Activated naive CD8-positive, alpha-beta T cell treated with anti-CD3 and anti-CD28 coated beads for 36 hours (primary cell): ENCODE measurements around the gene PLXNA3. TPM values are rescaled to one million over a fixed set of nuclear protein-coding genes. Genes with fewer than 3 reads are reported as not detected.
A peak's percentile ranks its signal among the peaks of the same experiment; 100 is the strongest.

ENCODE experiments used
- DNase-seq: peaks from one replicate; pipeline ENCODE4 v3.0.0; 2021
- H3K27ac Mint-ChIP-seq: one replicate; pipeline ENCODE4 v1.8.0; 2022; ENCODE audit warnings: mild to moderate bottlenecking, moderate library complexity, mixed read lengths
- H3K27me3 Mint-ChIP-seq: one replicate; pipeline ENCODE4 v1.8.0; 2022; ENCODE audit warnings: mild to moderate bottlenecking, mixed read lengths
- H3K36me3 Mint-ChIP-seq: one replicate; pipeline ENCODE4 v1.8.0; 2021; ENCODE audit warnings: mild to moderate bottlenecking, mixed read lengths
- H3K4me1 Mint-ChIP-seq: one replicate; pipeline ENCODE4 v1.8.0; 2021; ENCODE audit warnings: mixed read lengths
- H3K4me3 Mint-ChIP-seq: one replicate; pipeline ENCODE4 v1.8.0; 2022; ENCODE audit warnings: mild to moderate bottlenecking, moderate library complexity, mixed read lengths
- H3K9me3 Mint-ChIP-seq: one replicate; pipeline ENCODE4 v1.8.0; 2022; ENCODE audit warnings: mixed read lengths
- total RNA-seq, 2 experiments: library from RNA; stranded (reverse); gene quantifications; one replicate each; pipeline ENCODE4 v1.2.3, GENCODE V29; 2021

The PLXNA3 gene
- total RNA-seq, 2 experiments from 2014 or later, result 22.3 to 23.1 TPM

DNA sequence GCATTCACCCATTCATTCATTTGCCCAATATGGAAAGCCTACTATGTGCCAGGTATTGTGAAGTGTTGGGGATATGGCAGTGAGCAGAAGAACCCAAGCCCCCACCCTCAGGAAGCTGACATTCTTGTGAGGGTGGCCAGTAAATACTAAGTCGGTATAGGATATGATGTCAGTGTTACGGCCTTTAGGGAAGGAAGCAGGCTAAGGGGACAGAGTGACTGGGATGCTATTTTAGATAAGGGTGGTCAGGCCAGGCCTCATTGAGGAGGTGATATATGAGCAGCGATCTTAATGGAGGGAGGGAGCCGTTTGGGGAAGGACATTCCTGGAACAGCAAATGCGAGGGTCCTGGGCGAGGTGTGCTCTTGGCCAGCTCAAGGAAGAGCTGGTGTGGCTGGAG, 27.6 kb upstream of the PLXNA3 start:
- no peaks in the 10 kb centered on the region for H3K36me3 Mint-ChIP-seq
- no peaks in the 10 kb centered on the region for H3K9me3 Mint-ChIP-seq
- peaks cover 13% of the 10 kb centered on the region for H3K4me1 Mint-ChIP-seq
- peak overlapping the region; percentile 60 for H3K27ac Mint-ChIP-seq
- no peak overlapping the region for H3K4me3 Mint-ChIP-seq
- H3K27me3 Mint-ChIP-seq, result no peaks in the 10 kb centered on the region
- no peak for DNase-seq

DNA sequence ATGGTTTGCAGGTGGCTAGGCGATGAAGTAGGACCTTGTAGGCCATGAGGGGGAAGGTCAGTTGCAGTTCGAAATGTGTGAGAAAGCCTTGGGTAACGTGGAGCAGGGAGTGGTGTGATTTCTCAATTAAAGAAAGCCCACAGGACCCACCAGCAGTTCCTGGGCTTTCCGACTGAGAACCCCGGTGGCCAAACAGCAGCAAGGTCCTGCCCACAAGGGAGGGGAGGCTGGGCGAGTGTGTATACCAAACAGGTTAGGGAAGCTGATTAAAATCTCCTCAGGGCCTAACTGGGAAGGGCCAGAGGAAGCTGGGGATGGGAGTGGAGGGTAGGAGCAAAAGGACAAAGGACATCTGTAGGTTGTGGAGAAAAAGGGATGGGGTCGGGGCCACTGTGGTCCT, 27.2 kb upstream of the PLXNA3 start:
- no peaks in the 10 kb centered on the region for H3K36me3 Mint-ChIP-seq
- H3K27ac Mint-ChIP-seq, result peak overlapping the region; percentile 60
- peaks cover 14% of the 10 kb centered on the region for H3K4me1 Mint-ChIP-seq
- H3K9me3 Mint-ChIP-seq, result no peaks in the 10 kb centered on the region
- H3K27me3 Mint-ChIP-seq, result no peaks in the 10 kb centered on the region
- no peak for DNase-seq
- H3K4me3 Mint-ChIP-seq, result no peak overlapping the region

DNA sequence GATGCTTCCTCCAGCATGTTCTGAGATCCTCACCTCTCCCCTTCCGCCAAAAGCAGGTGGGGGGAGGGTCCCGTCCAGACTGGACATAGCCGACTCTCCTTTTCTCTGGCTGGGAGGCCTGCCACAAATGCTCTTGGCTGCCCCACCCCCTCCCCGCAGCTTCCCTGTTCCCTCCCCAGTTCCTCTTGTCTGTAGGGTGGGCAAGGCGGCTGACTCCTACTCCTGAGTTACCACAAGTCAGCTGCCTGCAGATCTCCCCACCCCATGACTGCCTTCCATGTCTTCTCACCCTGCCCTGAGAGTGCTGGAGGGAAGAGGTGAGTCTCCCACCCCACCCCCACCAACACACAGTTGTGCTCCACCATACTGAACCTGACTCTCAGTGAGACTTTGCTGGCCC, 26.7 kb upstream of the PLXNA3 start:
- Mint-ChIP-seq H3K27ac (no peak overlapping the region), H3K9me3 (no peaks in the 10 kb centered on the region), H3K27me3 (no peaks in the 10 kb centered on the region), H3K36me3 (peaks cover 3% of the 10 kb centered on the region), H3K4me1 (peaks cover 17% of the 10 kb centered on the region), H3K4me3 (no peak overlapping the region)
- DNase-seq, result no peak

DNA sequence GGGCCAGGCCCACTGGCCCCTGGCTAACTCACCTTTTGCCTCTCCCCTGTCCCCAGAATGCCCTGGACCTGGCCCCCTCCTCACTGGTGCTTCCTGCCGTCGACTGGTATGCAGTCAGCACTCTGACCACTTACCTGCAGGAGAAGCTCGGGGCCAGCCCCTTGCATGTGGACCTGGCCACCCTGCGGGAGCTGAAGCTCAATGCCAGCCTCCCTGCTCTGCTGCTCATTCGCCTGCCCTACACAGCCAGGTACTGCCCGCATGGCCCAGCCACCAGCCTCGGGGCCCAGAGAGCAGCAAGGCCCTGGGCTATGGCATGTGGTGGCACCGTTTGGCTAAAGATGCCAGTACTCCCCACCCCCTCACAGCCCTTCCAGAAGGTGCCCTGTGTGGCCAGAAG, 25.9 kb upstream of the PLXNA3 start:
- Mint-ChIP-seq H3K9me3 (no peaks in the 10 kb centered on the region), H3K36me3 (peaks cover 5% of the 10 kb centered on the region)
- no peak for DNase-seq

DNA sequence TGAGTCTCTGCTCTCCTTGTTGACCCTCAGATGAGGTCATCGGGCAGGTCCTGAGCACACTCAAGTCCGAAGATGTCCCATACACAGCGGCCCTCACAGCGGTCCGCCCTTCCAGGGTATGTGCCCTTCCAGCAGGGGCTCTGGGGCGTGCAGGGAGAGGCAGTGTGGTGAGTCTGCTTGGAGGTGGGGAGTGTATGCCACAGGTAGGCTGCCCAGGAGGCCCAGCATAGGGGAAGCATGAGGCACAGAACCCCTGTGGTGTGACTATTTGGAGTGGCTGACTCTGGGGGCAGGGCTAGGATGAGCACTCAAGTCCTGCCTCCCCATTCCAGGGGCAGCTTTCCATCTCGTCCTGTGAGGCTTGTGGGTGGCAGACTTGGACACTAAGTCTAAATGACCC, 24.5 kb upstream of the PLXNA3 start:
- H3K4me1 Mint-ChIP-seq, result peaks cover 24% of the 10 kb centered on the region
- H3K9me3 Mint-ChIP-seq, result no peaks in the 10 kb centered on the region
- peaks cover 5% of the 10 kb centered on the region for H3K36me3 Mint-ChIP-seq
- H3K27ac Mint-ChIP-seq, result no peak overlapping the region
- no peaks in the 10 kb centered on the region for H3K27me3 Mint-ChIP-seq
- H3K4me3 Mint-ChIP-seq, result no peak overlapping the region
- DNase-seq, result no peak

More for the DNA sequence above, 25.9 kb upstream of the PLXNA3 start:
- Mint-ChIP-seq H3K4me3 (no peak overlapping the region), H3K27ac (no peak overlapping the region), H3K4me1 (peaks cover 18% of the 10 kb centered on the region), H3K27me3 (no peaks in the 10 kb centered on the region)

DNA sequence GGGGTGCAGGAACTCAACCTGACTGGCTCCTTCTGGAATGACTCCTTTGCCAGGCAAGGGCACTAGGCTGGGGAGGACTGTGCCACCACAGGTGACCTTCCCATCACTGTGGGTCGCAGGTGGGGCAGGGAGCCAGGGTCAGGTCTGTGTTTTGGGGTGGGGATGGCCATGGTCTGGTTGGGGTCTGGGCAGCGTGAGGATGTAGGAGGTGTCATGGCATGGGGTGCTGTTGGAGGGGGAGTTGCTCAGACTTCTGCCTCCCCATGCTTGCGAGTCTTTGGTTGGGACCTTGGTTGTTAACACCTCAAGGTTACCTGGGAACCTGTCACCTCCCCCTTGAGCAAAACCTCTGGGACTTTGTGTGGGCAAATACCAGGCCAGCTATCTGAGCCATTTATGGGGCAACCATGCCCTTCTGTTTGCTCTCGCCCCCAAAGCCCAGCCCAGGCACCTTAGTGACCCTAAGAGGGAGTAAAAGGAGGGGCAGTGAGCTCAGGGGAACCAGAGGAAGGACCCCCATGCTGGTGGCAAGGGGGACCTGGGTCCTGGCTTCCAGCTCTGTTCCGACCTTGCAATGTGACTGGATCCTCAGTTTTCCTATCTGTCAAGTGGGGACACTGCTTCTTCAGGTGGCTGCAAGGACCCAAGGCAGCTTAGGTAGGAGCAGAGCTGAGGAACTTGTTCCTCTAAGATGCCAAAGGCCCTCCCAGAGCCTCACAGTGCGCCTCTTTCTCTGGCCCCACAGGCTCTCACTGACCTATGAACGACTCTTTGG, 23.5 kb upstream of the PLXNA3 start:
- Mint-ChIP-seq H3K4me3 (no peak overlapping the region), H3K4me1 (peaks cover 23% of the 10 kb centered on the region), H3K9me3 (no peaks in the 10 kb centered on the region), H3K27ac (no peak overlapping the region), H3K36me3 (peaks cover 5% of the 10 kb centered on the region), H3K27me3 (no peaks in the 10 kb centered on the region)
- DNase-seq, result no peak

DNA sequence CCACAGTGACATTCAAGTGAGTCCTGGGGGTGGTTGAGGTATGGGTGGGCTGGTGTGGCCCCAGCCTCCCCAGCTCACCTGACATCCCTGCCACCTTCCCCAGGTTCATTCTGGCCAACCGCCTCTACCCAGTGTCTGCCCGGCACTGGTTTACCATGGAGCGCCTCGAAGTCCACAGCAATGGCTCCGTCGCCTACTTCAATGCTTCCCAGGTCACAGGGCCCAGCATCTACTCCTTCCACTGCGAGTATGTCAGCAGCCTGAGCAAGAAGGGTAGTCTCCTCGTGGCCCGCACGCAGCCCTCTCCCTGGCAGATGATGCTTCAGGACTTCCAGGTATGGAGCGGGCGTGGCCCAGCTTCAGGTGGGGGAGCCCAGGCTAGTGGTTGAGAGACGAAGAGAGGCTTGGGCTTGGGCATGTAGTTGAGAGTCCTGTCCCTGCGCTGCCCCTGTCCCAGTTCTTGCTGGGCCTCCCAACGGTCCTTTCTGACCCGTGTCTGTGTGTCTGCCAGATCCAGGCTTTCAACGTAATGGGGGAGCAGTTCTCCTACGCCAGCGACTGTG, 22.8 kb upstream of the PLXNA3 start:
- H3K4me3 Mint-ChIP-seq, result no peak overlapping the region
- DNase-seq, result no peak
- H3K36me3 Mint-ChIP-seq, result peaks cover 5% of the 10 kb centered on the region
- no peaks in the 10 kb centered on the region for H3K9me3 Mint-ChIP-seq
- H3K4me1 Mint-ChIP-seq, result peaks cover 19% of the 10 kb centered on the region
- no peak overlapping the region for H3K27ac Mint-ChIP-seq
- H3K27me3 Mint-ChIP-seq, result no peaks in the 10 kb centered on the region

DNA sequence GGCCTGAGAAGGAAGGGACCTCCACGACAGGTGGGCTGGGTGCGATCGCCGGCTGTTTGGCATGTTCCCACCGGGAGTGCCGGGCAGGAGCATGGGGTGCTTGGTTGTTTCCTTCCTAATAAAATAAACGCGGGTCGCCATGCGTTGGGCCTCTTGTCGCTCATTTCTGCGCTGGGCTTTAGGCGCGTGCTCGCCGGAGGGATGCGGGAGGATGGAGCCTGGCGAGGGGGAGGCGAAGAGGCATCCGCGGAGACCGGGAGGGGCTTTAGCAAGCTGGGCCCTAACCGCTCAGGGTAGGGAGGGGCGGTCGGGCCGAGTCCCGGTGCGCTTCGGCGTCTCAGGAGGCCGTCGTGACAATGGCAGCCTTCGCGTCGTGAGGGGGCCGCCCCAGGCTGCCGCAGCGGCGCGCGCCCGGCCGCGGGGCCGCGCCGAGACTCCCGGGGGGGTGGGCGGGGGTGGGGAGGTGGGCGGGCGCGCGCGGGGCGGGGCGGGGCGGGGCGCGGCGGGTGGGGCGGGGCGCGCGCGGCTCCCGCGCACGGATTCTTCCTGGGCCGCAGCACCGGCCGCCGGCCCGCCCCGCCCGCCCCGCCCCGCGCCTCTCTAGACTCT, 21.6 kb upstream of the PLXNA3 start:
- Mint-ChIP-seq H3K27ac (peak overlapping the region; percentile 90), H3K4me1 (peaks cover 18% of the 10 kb centered on the region), H3K9me3 (no peaks in the 10 kb centered on the region), H3K36me3 (peaks cover 5% of the 10 kb centered on the region), H3K4me3 (peak overlapping the region; percentile 79), H3K27me3 (no peaks in the 10 kb centered on the region)
- peak; percentile 58 for DNase-seq

DNA sequence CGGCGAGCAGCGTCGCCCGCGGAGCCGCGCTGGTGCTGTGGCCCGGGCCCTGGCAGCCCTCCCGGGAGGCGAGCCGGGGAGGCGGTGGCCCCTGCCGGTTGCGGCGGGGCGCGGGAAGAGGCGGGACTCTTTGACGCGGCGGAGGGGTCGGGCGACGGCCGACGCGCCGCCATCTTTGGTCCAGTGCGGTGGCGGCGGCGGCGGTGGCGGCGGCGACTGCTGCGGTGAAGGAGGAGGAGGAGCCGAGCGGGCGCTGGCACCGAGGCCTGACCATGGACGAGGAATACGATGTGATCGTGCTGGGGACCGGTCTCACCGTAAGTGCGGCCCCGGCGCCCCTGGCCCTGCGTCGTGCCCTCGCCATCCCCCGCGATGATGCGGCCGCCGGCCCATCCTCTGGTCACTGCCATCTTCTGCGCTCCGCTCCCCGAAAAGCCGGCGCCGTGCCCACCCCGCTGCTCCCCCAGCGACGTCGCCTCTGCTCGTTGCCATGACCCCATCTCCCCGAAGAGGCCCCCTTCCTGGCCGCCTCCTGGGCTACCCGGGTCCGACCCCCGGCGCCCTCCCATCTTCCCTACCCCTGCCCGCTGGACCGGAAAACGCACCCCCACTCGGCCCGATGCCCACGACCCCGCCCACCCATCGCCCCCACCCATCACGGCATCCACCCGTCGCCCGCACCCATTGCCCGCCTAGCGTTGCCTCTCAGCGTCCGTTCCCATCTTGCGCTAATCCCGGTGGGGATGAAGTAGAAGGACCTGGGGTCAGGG, 20.9 kb upstream of the PLXNA3 start, which contains the start of gene GDI1:
Gene GDI1, plus strand, starts transcription at position 172 of the 770 bp plus-strand sequence. Its CDS starts 101 bp downstream, at position 273.
- Mint-ChIP-seq H3K4me3 (peak within 1 kb of the TSS; percentile 86), H3K4me1 (peaks cover 18% of the 10 kb centered on the region), H3K27ac (peak within 1 kb of the TSS; percentile 90), H3K27me3 (no peaks in the 10 kb centered on the region), H3K36me3 (peaks cover 5% of the 10 kb centered on the region), H3K9me3 (no peaks in the 10 kb centered on the region)
- DNase-seq, result peak; percentile 58

DNA sequence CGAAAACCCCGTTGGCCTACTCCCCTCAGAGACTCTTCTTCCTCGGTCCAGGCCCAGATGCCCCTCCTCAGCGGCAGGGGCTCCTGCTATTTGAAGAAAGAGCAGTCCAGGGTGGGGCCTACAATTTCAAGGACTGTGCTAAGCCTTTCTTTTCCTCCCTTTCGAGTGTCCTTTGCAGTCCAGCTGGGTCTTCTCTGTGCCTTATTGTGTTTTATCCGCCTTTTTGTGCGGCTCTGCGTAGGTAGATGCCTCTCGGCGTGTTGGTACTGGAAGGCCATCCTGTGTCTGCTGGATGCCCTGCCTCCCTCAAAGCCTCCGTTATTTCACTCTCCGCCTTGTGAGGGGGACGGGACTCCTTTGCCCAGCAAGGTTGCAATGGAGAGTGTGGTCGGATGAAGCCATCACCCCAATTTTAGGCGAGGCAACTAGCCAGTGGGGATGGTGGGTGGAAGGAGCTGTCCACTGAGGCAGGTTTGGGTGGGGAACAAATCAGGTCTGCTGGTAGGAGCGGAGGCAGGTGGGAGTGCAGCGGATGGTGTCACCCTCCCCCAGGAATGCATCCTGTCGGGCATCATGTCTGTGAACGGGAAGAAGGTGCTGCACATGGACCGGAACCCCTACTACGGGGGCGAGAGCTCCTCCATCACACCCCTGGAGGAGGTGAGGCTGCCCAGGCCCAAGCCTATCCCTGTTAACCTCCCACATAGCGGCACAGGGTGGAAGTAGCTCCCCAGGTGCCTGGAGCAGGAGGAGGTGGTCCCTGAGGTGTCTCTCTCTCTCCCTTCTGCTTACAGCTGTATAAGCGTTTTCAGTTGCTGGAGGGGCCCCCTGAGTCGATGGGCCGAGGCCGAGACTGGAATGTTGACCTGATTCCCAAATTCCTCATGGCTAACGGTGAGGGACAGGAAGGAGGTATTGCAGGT, 19.8 kb upstream of the PLXNA3 start:
- peaks cover 18% of the 10 kb centered on the region for H3K4me1 Mint-ChIP-seq
- DNase-seq, result no peak
- H3K27ac Mint-ChIP-seq, result peak overlapping the region; percentile 81
- H3K9me3 Mint-ChIP-seq, result no peaks in the 10 kb centered on the region
- H3K4me3 Mint-ChIP-seq, result peak overlapping the region; percentile 86
- H3K36me3 Mint-ChIP-seq, result peaks cover 5% of the 10 kb centered on the region
- no peaks in the 10 kb centered on the region for H3K27me3 Mint-ChIP-seq

DNA sequence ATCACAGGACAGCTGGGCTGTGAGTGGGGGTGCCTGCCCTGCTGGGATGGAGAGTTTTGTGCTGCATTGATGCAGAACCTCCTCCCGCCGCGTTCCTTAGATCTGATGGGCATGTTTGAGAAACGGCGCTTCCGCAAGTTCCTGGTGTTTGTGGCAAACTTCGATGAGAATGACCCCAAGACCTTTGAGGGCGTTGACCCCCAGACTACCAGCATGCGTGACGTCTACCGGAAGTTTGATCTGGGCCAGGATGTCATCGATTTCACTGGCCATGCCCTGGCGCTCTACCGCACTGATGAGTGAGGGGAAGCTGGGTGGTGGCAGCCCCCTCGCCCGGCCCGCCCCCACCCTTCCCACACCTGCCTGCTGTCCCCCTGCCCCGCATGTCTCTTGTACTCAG, 18.2 kb upstream of the PLXNA3 start:
- no peak overlapping the region for H3K4me3 Mint-ChIP-seq
- DNase-seq, result no peak
- no peaks in the 10 kb centered on the region for H3K27me3 Mint-ChIP-seq
- peaks cover 18% of the 10 kb centered on the region for H3K4me1 Mint-ChIP-seq
- peaks cover 5% of the 10 kb centered on the region for H3K36me3 Mint-ChIP-seq
- no peak overlapping the region for H3K27ac Mint-ChIP-seq
- H3K9me3 Mint-ChIP-seq, result no peaks in the 10 kb centered on the region

DNA sequence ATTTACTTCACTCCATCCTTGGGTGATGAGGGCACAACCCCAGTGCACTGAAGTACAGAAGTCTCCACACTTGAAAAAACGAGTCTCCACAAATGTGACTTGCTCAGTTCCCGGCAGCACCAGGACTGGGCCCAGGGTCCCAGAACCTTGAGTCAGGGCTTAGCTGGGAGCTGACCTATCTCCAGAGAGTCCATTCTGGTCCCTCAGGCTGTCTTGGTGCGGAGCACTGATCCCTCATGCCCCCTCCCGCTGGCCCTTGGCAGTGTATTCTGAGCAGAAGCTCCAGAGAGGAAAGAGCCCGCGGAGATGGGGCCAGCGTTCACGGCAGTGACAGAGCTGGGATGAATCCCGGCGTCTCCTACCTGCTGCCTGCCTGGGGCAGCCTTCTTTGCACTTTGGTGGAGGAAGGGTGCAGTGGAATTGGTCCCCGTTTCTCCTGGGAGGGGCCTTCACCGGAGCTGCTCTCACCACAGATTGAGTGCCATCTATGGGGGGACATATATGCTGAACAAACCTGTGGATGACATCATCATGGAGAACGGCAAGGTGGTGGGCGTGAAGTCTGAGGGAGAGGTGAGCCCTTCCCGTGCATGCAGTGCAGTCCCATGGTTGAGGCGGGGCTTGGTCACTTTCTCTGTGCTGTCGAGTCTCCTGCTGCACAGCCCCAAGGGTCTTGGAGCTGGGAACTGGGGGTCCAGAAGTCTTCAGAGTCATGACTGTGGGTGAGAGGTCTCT, 17.3 kb upstream of the PLXNA3 start:
- Mint-ChIP-seq H3K36me3 (peaks cover 5% of the 10 kb centered on the region), H3K9me3 (no peaks in the 10 kb centered on the region), H3K4me1 (peaks cover 18% of the 10 kb centered on the region), H3K27ac (peak overlapping the region; percentile 42), H3K27me3 (no peaks in the 10 kb centered on the region), H3K4me3 (no peak overlapping the region)
- DNase-seq, result no peak

DNA sequence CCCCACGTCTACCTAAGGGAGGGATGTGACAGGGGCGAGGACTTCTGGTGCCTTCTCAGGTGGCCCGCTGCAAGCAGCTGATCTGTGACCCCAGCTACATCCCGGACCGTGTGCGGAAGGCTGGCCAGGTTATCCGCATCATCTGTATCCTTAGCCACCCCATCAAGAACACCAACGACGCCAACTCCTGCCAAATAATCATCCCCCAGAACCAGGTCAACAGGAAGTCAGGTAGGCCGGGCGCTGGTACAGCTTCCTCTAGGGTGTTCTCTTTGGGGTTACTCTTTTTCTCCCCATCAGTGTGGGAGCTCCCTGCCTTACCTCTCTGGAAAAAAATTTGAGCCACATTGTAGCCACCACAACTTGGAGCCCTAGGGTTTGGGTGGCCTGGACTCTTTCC, 16.5 kb upstream of the PLXNA3 start:
- Mint-ChIP-seq H3K36me3 (no peaks in the 10 kb centered on the region), H3K4me1 (peaks cover 13% of the 10 kb centered on the region), H3K4me3 (no peak overlapping the region), H3K9me3 (no peaks in the 10 kb centered on the region), H3K27ac (no peak overlapping the region), H3K27me3 (no peaks in the 10 kb centered on the region)
- no peak for DNase-seq
